Measurements from ENCODE around the gene CACNB4.
"Not testable (repeated sequence)": the region's sequence is repeated elsewhere in the genome, so short reads cannot be mapped to it uniquely, and the experiment has no call there.

CACNB4 gene

DNA sequence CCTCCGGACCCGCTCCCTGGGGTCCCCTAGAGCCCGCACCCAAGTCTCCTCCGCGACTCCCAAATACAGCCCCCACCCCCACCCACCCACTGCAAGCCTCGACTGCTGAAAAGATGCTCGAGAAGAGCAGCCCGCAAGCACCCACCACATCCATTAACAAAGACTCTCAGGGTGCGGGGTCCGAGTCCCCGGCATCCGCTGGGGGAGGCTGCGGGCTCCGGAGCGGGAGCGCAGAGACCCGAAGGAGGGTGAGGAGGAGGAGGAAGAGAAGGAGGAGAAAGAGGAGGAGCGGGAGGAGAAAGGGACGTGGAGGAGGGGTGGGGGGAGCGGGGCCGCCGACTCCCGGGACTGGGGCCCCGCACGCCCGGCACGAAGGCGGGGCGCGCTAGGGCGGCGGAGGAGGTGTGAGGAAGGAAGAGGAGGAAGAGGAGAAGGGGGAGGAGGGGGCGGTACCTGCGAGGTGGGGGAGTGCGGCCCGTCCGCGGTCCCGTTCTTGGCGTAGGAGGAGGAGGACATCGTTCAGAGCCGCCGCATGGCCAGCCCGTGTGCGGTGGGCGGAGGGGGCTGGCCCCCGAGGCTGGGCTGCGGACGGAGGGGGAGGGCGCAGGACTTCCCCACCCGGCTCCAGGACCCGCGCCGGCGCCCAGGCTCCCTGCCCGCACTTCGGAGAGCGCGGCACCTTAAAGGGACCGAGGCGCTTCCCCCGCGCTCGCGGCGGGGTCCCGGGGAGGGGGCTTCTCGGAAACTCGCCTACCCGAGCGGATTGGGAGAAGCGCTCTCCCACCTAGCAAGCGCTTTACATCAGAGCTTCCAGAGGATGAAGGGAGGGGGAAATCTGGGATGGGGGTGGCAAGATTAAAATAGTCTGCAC, at the start of gene CACNB4:
CACNB4 (minus strand) TSS at position 549 of the 871 bp plus-strand sequence.
- DNase-seq (ENCODE audit: low read depth in 2 of 2): no peak

DNA sequence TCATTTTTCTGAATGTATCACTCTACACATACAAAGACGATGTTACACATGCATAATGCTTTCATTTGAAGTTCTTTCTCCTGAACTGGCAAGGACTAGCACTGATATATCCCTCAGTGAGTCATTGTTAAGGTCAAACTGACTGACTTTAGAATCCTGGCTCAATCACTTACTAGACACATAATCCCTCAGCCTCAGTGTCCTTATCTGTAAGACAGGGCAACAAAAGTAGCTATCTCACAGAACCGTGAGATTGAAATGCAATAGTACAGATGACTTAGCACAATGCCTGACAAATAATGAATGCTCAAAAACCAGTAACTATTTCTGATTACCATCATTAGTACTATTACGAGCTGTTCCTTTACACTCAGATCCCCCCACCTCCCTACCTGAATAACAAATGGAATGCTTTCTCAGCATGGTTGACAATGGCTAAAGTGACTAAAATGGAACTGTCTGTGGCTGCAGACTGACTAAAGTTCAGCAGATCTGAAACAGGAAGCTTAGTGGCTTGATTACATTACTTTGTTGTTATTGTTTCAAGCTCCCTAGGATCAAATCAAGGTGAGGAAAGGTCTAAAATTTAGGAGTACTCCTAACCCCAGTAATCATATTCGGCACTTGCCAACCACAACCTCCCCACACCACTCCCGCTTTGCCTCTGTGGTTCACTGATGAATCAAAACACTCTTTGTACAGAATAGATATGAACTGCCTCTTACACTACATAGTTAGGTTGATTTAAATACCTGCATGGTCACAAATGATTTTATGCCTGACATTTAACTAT, 35.8 kb upstream of the CACNB4 start:
- peak; percentile 7 to 12 for DNase-seq (ENCODE audit: low read depth in 2 of 2)

DNA sequence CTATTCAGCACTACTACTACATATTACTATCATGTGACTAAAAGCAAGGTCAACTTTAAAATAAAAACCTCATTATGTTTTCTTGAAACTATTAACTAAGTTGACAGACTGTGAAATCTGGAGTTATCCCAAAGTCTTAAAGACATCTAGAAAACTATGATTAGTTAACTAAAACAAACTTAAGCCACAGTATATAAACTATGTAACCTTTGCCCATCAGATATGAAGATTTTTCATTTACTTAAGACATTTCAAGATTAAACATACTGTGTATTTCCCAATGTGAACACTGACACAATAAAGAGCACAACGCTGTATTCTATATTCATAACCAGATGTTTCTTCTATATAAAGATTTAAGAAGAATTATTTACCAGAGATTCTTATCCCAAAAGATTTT, 33.5 kb upstream of the CACNB4 start:
- DNase-seq (ENCODE audit: low read depth in 2 of 2): no peak

DNA sequence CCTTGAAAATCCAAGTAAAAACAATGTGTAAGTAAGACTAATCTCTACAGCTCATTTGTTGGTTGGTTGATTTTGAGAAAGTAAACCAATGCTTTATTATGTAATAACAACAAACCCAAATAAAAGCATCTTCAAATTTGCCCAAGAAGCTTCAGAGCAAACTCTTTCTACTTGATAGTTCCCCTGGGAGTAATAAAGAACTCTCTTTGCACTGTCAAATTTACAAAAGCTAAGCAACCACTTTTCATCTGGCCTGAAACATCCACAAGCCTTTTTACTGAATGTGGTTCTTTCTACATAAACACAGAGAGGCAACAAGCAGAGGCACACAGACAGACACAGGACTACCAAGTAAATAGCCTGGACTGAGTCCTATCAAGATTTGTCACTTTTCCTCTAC, 28.8 kb upstream of the CACNB4 start:
- DNase-seq (ENCODE audit: low read depth in 2 of 2): no peak

DNA sequence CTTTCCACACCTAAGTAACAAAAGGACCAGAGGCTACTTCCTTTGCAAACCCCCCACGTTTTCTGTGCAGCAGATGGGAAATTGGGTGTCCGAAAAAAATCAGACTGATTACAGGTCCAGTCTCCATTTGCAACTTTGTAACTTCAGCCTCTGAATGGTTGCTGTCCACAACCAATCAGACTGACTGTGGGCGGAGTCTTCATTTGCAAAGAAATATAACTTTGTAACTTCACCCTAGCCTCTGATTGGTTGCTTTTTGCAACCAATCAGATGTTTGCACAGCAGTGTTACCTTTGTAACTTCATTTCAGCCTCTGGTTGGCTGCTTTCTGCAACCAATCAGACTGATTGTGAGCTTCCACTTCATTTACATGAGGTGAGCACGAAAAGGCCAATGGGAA, 27.8 kb upstream of the CACNB4 start:
- no peak for DNase-seq (ENCODE audit: low read depth in 2 of 2)

DNA sequence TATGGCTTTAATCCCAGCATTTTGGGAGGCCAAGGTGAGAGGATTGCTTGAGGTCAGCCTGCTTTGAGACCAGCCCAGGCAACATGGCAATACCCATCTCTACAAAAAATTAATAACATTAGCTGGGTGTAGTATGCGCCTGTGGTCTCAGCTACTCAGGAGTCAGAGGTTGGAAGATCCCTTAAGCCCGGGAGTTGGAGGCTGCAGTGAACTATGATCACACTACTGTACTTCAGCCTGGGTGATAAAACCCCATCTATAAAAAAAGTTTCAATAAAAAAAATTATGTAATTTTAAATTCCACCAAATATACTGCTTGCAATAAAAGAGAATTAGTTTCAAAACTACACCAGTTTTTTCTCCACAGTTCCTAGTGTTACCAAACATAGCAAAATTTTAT, 23.3 kb upstream of the CACNB4 start:
- DNase-seq (ENCODE audit: low read depth in 2 of 2): no peak

DNA sequence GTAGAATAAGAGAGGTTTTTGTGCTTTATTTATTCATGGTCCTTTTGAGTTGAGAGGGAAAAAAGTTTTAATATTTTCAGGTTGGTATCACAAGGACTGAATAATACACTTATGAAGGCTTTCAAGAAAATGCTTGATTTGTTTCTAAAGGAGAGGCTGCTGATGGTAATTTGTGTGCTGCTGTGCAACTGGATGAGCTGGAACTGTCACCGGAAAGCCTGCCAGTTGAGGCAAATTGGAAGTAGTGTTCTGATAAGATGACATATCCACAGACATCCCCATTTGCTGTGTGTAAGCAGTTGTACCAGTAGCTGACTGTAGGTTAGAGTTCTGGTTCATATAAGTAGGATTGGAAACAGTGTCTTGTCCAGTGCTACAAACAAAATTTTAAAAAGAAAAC, 21.6 kb upstream of the CACNB4 start:
- DNase-seq (ENCODE audit: low read depth in 2 of 2): no peak

DNA sequence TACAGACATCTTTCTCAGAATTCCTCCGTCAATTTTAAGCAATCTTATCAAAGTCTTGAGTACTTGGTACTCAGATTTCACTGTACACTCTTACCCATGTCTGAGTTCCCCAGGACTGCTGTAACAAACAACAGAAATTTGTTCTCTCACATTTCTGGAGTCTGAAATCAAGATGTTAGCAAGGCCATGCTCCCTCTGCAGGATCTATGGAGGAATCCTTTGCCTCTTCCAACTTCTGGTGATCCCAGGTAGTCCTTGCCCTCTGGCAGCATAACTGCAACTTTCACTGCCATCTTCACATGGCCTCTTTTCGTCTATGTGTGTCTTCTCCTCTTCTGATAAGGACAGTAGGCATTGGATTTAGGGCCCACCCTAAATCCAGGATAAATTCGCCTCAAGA, 17.1 kb upstream of the CACNB4 start:
- DNase-seq (ENCODE audit: low read depth in 2 of 2): no peak

DNA sequence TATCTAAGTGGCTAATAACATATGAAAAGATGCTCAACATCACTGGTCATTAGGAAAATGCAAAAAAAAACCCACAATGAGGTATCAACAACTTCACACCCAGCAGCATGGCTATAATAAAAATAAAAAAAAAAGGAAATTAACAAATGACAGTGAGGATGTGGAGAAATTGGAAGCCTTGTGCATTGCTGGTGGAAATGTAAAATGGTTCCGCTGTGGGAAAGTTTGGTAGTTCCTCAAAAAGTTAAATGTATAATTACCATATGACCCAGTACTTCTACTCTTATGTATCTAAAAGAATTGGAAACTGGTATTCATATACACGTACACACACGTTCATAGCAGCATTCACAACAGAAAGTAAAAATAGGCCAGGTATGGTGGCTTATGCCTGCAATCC, 15.5 kb upstream of the CACNB4 start:
- no peak for DNase-seq (ENCODE audit: low read depth in 2 of 2)

DNA sequence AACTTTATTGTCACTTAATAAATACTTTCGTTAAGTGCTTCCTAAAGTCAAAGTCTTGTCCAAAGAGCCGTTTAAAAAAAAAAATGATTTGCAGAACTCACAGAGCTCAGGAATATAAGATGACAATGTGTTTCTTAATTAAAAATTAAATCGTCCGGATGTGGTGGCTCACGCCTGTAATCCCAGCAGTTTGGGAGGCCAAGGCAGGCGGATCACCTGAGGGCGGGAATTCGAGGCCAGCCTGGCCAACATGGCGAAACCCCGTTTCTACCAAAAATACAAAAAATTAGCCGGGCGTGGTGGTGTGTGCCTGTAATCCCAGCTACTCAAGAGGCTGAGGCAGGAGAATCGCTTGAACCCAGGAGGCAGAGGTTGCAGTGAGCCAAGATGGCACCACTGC, 8.3 kb upstream of the CACNB4 start:
- not testable (repeated sequence) for DNase-seq (ENCODE audit: low read depth in 2 of 2)

DNA sequence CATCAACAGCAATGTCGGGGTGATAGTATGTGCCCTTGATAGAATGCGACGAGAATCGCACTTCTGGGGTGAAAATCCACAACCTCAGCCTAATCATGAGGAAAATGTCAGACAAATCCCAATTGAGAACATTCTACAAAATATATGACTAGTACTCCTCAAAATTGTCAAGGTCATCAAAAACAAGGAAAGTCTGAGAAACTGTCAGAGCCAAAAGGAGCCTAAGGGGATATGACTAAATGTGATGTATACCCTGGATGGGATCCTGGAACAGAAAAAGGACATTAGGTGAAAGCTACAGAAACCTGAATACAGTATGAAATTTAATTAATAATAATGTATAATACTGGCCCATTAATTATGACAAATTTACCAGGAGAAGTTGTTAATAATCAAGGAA, 7.6 kb upstream of the CACNB4 start:
- no peak for DNase-seq (ENCODE audit: low read depth in 2 of 2)

DNA sequence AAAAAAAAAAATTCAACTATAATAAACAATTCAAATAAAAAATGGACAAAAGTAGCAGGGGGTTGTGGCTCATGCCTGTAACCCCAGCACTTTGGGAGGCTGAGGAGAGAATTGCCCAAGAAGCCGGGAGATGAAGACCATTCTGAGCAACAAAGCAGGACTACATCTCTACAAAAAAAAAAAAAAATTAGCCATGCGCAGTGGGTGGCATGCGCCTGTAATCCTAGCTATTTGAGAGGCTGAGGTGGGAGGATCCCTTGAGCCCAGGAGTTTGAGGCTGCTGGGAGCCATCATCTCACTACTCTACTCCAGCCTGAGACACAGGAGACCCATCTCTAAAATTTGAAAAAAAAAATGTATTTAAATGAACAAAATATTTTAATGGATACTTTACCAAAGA, 4.4 kb upstream of the CACNB4 start:
- DNase-seq (ENCODE audit: low read depth in 2 of 2): no peak

DNA sequence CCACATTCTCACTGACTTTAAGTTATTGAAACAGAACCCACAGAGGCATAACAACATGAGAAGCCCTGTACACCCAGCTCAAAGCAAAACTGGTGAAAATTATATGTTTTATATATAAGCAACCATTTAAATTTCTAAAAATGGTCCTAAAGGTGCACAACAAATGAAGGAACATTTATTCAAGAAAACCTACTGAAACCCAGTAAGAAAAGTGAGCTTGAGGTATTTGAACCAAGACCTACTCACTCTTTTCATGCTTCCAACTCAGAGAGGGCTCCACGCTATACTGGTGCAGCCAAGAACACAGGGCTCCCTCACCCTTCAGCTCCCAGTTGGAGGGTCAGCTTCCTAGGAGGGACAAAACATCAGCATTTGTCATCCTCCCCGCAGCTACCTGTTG, 2.1 kb upstream of the CACNB4 start:
- no peak for DNase-seq (ENCODE audit: low read depth in 2 of 2)

DNA sequence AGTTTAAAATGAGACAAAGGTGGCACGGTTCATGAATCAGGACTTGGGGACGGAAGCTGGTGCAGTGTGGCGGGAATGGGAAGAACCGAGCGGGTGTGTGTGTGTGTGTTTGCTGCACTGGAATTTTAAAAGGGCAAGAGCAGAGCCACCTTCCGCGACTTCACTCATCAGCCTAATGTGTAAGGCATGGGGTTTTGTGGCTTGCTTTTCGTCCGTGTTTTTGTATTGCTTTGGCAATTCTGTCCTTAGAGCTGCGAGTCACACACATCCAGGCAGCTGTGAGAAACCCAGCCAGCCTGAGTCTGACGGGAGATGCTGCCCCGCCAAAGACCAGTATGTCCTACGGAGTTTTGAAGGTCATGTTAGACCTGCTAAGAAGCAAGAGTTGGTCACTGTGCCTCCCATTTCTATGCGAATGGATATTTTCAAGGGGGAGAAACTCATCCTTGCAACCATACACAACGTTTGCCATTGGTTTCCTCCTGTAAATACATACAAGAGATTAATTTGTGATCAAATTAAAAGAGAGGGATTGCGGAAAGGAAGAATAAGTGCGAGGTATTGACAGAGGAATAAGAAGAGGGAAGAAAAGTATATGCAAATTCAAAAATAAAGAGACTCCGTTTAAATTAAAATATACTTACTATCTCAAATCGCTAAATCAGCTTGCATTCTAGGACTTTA, 665 bp upstream of the CACNB4 start:
- no peak for DNase-seq (ENCODE audit: low read depth in 2 of 2)

DNA sequence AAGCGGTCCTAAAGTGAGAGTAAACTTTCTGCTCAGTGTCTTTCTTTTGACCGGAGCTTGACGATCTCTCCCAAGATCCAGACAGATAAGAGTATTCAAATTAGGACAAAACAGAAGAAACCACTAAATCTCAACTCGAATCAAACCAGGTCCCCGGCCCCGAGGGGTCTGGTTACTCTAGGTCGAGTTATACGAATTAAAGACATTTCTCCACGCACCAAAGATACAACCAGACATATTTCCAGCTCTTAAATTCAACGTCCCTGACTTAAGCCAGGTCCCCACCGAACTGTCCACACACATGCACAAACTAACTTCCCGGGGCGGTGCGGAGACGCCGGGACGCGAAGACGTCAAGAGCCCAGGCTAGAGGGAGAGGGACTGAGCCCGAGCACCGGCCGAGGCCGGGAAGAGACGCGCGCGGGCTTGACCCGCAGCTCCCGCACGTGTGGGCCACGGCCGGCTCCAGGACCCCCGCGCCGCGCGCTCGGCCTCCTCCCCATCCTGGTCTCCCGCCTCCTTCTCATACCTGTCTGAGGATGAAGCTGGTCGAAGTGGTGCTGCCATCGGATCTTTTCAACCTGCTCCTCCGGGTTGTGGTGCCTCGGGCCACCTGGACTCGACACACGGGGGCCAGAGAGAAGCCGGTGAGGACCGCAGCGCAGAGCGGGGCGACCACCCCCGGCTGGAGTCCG, 896 bp downstream of the CACNB4 start:
- no peak for DNase-seq (ENCODE audit: low read depth in 2 of 2)

DNA sequence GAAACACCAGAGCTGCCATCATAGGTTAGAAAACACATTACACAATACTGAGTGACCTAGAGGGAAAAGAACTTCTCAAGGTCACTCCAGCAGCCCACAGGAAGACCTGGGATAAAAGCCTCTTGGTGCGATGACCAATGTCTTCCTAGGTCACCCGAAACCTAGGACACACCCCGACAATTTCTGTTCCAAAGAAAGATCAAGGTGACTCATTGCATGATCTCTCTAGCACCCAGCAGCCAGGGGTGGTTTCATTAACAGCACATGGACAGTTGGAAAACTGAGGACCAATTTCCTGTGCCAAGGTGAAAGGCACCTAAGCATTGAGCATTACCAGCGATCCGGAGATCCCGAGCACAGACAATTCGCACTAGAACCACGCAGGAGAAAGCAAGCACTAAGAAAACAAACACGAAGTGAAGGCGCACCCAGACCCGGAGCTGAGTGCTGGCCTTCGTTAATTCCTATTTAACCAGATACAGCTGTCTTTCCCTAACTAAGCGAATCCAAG, 1.5 kb downstream of the CACNB4 start:
- no peak for DNase-seq (ENCODE audit: low read depth in 2 of 2)

DNA sequence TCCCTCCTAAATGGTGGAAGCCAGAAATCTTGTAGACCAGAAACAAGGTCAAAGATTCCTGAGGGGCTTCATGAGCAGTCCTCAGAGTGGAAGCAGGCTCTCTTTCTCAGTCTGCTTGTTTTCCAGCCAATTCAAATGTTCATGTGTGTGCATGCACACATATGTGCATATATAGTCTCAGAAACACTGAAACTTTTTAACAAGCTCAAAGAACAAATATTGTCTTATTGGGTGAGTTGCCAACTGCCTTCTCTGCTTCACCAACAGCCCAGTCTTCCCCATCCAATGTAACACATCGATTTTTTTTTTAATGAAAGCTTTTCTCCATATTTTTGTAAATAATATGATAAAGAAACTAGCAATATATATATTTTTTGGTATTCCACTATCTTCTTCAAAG, 3.7 kb downstream of the CACNB4 start:
- no peak for DNase-seq (ENCODE audit: low read depth in 2 of 2)

DNA sequence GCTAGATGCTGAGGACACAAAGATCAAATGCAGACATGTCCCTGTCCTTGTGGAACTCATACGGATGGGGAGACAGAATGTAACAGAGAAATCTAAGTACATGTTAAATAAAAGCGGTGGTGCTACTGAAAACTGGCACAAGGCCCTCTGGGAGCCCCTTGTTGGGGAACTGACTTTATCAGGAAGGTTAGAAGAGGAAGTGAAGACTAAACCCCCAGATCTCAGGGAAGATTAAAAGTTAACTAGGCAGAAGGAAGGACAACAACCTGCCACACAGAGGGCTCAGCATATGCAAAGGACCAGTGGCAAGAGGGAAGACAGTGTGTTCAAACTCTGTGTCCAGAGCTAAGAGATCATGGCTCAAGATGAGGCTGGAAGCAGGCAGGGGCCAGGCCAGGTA, 4.8 kb downstream of the CACNB4 start:
- DNase-seq (ENCODE audit: low read depth in 2 of 2): no peak

DNA sequence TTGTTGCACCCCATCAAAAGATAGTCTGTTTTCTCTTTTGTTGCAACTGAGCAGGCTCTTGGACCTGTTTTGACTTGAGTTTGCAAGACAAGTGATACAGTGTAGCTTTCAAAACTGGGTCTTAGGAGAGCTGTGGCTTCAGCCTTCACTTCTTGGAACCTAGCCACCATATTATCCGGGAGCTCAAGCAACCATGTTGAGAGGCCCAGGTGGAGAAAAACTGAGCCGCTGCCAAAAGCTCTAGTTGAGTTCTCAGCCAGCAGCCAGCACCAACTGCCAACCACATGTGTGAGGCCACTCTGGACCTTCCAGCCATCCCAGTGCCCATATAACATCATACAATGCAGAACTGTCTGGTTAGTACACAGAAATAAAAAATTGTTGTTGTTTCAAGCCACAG, 5.4 kb downstream of the CACNB4 start:
- no peak for DNase-seq (ENCODE audit: low read depth in 2 of 2)

DNA sequence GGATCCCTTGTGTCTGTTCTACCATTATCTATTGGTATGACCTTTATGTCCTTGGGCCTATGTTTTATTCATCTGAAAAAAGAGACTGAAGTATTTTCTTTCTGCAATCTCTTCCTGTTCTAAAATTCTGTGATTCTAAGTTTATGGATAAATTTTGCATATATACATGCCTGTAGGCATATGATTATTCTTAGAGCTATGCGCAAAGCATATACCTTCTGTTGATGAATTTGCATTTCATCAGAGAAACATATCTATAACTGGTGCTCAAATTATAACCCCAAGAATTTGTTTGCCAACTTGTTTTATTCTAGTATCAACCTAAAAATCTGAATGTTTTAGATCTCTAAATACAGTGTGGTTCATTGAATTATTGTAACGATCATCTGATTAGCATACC, 6.7 kb downstream of the CACNB4 start:
- no peak for DNase-seq (ENCODE audit: low read depth in 2 of 2)

DNA sequence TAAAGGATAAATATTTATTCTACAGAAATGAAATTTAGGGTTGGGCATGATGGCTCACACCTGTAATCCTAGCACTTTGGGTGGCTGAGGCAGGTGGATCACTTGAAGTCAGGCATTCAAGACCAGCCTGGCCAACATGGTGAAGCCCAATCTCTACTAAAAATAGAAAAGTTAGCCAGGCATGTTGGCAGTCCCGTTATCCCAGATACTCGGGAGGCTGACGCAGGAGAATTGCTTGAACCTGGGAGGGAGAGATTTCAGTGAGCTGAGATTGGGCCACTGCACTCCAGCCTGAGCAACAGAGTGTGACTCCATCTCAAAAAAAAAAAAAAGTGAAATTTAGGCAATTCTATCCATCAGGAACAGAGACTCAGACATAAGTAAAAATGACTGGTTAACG, 8.1 kb downstream of the CACNB4 start:
- not testable (repeated sequence) for DNase-seq (ENCODE audit: low read depth in 2 of 2)

DNA sequence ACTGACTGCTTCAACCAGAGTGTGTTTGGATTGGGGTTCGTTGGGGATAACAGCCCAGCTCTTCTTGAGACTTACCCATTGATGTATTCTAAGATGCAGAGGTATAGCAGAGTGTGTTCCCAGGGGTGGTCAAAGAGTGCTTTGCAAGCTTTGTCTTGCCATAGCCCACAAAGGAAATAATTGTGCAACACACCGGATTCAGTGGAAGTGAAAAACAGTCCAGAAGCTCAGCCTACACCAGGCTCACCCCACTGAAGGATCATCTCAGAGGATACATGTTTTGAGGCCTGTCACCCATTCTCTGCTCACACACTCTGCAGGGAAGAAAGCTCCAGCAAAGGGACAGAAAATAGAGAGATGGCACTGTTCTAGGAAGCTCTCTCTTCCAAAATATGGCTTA, 9.6 kb downstream of the CACNB4 start:
- no peak for DNase-seq (ENCODE audit: low read depth in 2 of 2)
